Activated T-helper 2 cell treated with anti-CD3 and anti-CD28 coated beads, Interferon-gamma antibody, Interleukin-2, Interleukin-4, amounts not matched to agents 10 μg/mL and 5 μg/mL and 100 μg/mL, durations not matched to agents 14 hours and 24 hours and 36 hours (primary cell): ENCODE measurements around the gene PEX6. TPM values are rescaled to one million over a fixed set of nuclear protein-coding genes. Genes with fewer than 3 reads are reported as not detected.
"Not testable (repeated sequence)": the region's sequence is repeated elsewhere in the genome, so short reads cannot be mapped to it uniquely, and the experiment has no call there.

Source experiments
- DNase-seq: peaks from one replicate; pipeline ENCODE4 v3.0.0; 2021; ENCODE audit warnings: low spot score
- H3K27ac Mint-ChIP-seq: one replicate; pipeline ENCODE4 v1.8.0; 2021; ENCODE audit warnings: mixed read lengths
- H3K27me3 Mint-ChIP-seq: one replicate; pipeline ENCODE4 v1.8.0; 2021; ENCODE audit warnings: low read depth, mixed read lengths
- H3K36me3 Mint-ChIP-seq: one replicate; pipeline ENCODE4 v1.8.0; 2021; ENCODE audit warnings: low read depth, mixed read lengths
- H3K4me1 Mint-ChIP-seq: one replicate; pipeline ENCODE4 v1.8.0; 2021; ENCODE audit warnings: low read depth, mixed read lengths
- H3K4me3 Mint-ChIP-seq: one replicate; pipeline ENCODE4 v1.8.0; 2021; ENCODE audit warnings: low read depth, mild to moderate bottlenecking, moderate library complexity, mixed read lengths
- H3K9me3 Mint-ChIP-seq: one replicate; pipeline ENCODE4 v1.8.0; 2021; ENCODE audit warnings: mixed read lengths
- intact Hi-C: fragments of 100-400 bp; cut with micrococcal nuclease; formaldehyde crosslinking; loops from one replicate; pipeline ENCODE4 v1.15.1; 2023
- total RNA-seq: library from RNA; stranded (reverse); gene quantifications from 2 replicates; pipeline ENCODE4 v1.2.3, GENCODE V29; 2022

Gene PEX6
- total RNA-seq, 1 donor from 2014 or later = 26.0 TPM

DNA sequence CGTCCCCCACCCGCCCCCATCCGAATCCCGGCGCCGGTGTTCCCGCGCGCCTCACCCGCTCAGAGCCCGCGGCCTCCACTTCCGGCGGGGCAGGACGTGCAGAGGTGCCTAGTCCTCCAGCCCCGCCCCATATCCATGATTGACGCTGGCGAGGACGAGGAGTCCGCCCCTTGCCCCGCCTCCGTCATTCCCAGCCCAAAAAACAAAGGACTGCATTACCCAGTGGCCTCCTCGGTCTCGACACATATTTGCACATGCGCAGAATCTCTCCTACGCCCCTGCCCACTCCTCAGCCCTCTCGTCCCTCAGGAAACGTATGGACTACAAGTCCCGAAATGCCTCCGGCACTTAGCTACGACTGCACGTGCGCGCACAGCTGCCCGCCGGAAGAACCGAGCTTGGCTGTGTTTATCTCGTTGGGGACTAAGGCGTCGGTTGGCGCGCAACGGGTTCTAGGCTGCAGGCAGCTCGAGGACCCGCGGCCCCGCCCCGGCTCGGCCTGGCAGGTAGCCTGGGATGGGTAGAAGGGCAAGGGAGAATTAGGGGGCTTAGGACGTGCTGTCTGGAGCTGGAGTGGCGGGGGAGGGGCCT, 35.0 kb upstream of the PEX6 start, which contains the start of the genes KLHDC3 and MEA1:
Gene KLHDC3, plus strand, starts transcription at position 407 of the 591 bp plus-strand sequence. CDS start 2,944 bp downstream, outside the sequence.
Gene MEA1, minus strand, starts transcription at position 104 of the 591 bp plus-strand sequence. CDS start 133 bp downstream, outside the sequence.
- peak within 1 kb of the TSS; percentile 96 for H3K4me3 Mint-ChIP-seq
- peaks cover 67% of the 10 kb centered on the region for H3K36me3 Mint-ChIP-seq
- intact Hi-C loops = loop anchor here (1.0 to 2.0 kb wide), 6 partner anchors 35 to 268 kb away; partner anchors contain the start of genes CNPY3, KLC4, MRPL2 and PEX6
- H3K9me3 Mint-ChIP-seq = no peaks in the 10 kb centered on the region
- H3K27me3 Mint-ChIP-seq = no peaks in the 10 kb centered on the region
- peak within 1 kb of the TSS; percentile 74 for H3K27ac Mint-ChIP-seq
- peak; percentile 99 for DNase-seq
- peaks cover 35% of the 10 kb centered on the region for H3K4me1 Mint-ChIP-seq

DNA sequence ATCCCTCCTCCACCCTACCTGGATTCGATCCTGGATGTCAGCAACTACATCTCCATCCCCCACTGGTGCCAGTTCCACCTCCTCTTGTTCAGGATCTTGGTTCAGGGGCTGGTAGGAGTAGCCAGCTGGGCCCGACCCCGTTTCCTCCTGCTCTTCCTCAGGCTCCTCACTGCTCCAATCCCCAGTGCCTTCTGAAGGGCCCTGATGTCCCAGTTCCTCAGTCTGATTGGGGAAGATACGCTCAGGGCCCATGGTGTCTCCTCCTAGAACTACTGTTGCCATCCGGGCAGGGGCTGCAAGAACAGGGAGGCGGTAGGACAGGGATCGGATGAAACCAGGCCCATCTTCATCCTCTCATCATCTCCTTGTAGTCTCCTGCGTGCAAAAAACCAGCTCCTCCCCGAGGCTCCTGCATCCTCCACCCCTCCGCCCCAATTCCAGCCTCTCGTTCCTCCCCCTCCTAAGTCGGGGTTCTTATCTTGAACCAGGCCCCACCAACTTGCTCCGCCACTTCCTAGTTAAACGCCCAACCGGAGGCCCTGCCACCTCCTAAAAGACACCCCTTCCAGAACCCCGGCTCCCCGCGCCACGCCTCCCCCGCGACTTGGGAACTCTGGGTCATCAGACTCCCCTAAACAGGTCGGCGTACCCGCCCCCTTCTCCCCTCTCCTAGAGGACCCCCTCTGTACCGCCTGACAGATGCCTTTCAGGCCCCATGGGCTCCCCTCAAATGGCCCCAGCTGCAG, 34.3 kb upstream of the PEX6 start:
- Mint-ChIP-seq H3K9me3 (no peaks in the 10 kb centered on the region), H3K4me1 (peaks cover 35% of the 10 kb centered on the region), H3K27ac (peak overlapping the region; percentile 74), H3K27me3 (no peaks in the 10 kb centered on the region), H3K4me3 (peak overlapping the region; percentile 96), H3K36me3 (peaks cover 67% of the 10 kb centered on the region)
- DNase-seq = no peak
- intact Hi-C loops = loop anchor here (1.0 to 2.0 kb wide), 2 partner anchors 34 to 158 kb away; partner anchors contain the start of genes PEX6 and SRF

DNA sequence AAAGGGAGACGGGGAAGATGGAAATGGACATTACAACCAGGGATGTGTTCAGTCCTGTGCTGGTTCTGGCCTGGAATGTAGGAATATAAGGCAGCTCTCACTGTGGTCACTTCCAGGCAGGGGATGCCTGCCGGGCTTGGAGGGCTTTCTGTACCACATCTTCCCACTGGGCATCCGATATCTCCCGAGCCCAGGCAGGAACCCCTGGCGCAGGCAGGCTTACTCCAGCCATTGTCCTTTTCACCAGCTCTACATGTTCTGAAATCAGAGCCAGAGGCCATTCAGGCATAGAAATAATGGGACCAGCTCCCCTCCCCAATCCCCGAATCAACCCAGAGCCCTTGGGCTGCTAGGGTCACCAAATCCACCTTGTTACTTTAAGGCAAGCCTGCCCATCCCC, 33.4 kb upstream of the PEX6 start:
- no peaks in the 10 kb centered on the region for H3K9me3 Mint-ChIP-seq
- intact Hi-C loops = loop anchor here (2.0 kb wide), 1 partner anchor 158 kb away; the partner anchor contains the start of gene SRF
- H3K36me3 Mint-ChIP-seq = peaks cover 67% of the 10 kb centered on the region
- H3K27ac Mint-ChIP-seq = peak overlapping the region; percentile 18
- H3K4me1 Mint-ChIP-seq = peaks cover 35% of the 10 kb centered on the region
- no peaks in the 10 kb centered on the region for H3K27me3 Mint-ChIP-seq
- H3K4me3 Mint-ChIP-seq = peak overlapping the region; percentile 96
- no peak for DNase-seq

DNA sequence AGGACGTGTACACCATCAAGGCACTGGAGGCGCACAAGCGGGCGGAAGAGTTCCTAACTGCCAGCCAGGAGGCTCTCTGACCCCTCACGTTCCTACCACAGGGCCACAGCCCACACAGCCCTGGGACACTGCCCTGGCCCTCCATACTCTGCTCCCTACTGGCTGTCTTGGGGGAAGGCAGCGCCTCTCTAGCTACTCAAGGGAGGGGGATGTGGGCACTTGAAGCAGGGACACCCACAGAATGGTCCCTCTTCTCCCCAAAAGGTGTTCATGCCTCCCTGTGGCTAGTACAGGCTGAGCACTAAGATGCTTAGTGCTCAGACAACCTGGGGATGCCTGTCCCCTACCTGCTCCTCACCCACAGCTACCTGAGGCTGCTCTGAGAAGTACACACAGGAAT, 32.2 kb upstream of the PEX6 start:
- H3K4me1 Mint-ChIP-seq = peaks cover 34% of the 10 kb centered on the region
- intact Hi-C loops = no loop called here
- H3K9me3 Mint-ChIP-seq = no peaks in the 10 kb centered on the region
- DNase-seq = no peak
- no peak overlapping the region for H3K4me3 Mint-ChIP-seq
- H3K27me3 Mint-ChIP-seq = no peaks in the 10 kb centered on the region
- H3K27ac Mint-ChIP-seq = no peak overlapping the region
- peaks cover 72% of the 10 kb centered on the region for H3K36me3 Mint-ChIP-seq

DNA sequence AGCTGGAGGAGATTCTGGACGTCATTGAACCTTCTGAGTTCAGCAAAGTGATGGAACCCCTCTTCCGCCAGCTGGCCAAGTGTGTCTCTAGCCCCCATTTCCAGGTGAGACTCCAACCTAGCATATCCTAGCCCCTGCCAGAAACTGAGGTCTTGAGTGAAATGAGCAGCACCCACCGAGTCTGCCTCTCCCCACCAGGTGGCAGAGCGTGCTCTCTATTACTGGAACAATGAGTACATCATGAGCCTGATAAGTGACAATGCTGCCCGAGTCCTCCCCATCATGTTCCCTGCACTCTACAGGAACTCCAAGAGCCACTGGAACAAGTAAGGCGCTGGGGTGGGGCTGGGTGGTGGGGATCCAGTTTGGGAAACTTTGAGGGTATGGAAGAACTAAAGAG, 30.1 kb upstream of the PEX6 start:
- no peak for DNase-seq
- Mint-ChIP-seq H3K27ac (no peak overlapping the region), H3K4me1 (peaks cover 22% of the 10 kb centered on the region), H3K27me3 (no peaks in the 10 kb centered on the region), H3K4me3 (no peak overlapping the region), H3K36me3 (peaks cover 73% of the 10 kb centered on the region), H3K9me3 (no peaks in the 10 kb centered on the region)
- intact Hi-C loops = loop anchor here (1.0 kb wide), 1 partner anchor 134 kb away; no protein-coding TSS in a partner anchor

DNA sequence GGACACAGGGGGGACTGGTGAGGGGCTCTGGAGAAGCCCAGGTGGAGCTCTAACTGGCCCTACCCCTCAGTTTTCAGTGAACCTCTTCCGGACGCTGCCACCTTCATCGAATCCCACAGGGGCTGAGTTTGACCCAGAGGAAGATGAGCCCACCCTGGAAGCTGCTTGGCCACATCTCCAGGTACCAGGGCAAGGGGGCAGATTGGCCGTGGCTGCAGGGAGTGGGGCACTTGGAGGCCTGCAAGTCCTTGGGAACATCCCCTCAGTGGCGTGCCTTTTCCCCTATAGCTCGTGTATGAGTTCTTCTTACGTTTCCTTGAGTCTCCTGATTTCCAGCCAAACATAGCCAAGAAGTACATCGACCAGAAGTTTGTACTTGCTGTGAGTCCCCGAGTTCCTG, 28.1 kb upstream of the PEX6 start:
- H3K9me3 Mint-ChIP-seq = no peaks in the 10 kb centered on the region
- H3K36me3 Mint-ChIP-seq = peaks cover 57% of the 10 kb centered on the region
- DNase-seq = no peak
- H3K27ac Mint-ChIP-seq = no peak overlapping the region
- no peaks in the 10 kb centered on the region for H3K27me3 Mint-ChIP-seq
- no peak overlapping the region for H3K4me3 Mint-ChIP-seq
- peaks cover 5% of the 10 kb centered on the region for H3K4me1 Mint-ChIP-seq
- intact Hi-C loops = no loop called here

DNA sequence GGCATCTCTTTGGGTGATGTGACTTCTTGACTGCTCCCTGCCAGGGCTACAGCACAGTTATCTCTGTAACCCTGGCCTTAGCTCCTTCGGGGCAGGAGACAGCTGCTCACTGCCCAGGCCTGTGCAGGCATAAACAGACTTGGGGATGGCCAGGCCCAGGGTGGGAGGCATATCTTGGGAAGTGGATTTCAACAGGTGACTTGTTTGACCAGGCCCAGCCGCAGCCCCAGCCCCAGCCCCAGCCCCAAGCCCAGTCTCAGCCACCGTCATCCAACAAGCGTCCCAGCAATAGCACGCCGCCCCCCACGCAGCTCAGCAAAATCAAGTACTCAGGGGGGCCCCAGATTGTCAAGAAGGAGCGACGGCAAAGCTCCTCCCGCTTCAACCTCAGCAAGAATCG, 27.3 kb upstream of the PEX6 start:
- Mint-ChIP-seq H3K4me3 (no peak overlapping the region), H3K27ac (no peak overlapping the region), H3K9me3 (no peaks in the 10 kb centered on the region), H3K36me3 (peaks cover 50% of the 10 kb centered on the region), H3K4me1 (no peaks in the 10 kb centered on the region), H3K27me3 (no peaks in the 10 kb centered on the region)
- intact Hi-C loops = no loop called here
- DNase-seq = no peak

DNA sequence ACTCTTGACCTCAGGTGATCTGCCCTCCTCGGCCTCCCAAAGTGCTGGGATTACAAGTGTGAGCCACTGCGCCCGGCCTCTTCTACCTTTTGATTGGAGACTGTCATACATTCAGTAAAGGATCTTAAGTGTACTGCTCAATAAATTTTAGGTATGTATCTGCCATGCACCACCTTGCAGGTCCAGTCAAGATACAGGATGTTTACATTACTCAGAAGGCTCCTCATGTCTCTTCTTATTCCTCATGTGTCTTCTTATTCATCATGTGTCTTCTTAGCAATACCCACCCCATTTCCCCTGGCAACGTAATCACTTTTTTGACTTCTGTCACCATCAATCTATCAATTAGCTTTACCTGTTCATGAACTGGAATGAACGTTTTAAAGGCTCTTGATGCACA, 26.9 kb upstream of the PEX6 start:
- no peak overlapping the region for H3K27ac Mint-ChIP-seq
- intact Hi-C loops = no loop called here

DNA sequence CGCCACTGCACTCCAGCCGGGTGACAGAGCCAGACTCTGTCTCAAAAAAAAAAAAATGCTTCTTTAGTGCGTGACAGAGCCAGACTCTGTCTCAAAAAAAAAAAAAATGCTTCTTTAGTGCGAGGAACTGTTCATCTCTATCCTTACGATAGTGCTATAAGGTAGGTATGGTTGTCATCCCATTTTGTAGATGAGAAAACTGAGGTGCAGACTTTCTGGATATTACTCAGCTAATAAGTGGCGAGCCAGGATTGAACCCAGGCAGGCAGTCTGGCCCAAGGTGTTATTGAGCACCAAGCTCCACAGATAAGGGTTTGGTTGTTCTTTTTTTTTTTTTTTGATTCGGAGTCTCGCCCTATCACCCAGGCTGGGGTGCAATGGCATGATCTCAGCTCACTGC, 22.9 kb upstream of the PEX6 start:
- no peaks in the 10 kb centered on the region for H3K27me3 Mint-ChIP-seq

More for the DNA sequence above, 26.9 kb upstream of the PEX6 start:
- Mint-ChIP-seq H3K27me3 (no peaks in the 10 kb centered on the region), H3K4me1 (no peaks in the 10 kb centered on the region), H3K4me3 (no peak overlapping the region), H3K36me3 (peaks cover 46% of the 10 kb centered on the region), H3K9me3 (no peaks in the 10 kb centered on the region)
- no peak for DNase-seq

DNA sequence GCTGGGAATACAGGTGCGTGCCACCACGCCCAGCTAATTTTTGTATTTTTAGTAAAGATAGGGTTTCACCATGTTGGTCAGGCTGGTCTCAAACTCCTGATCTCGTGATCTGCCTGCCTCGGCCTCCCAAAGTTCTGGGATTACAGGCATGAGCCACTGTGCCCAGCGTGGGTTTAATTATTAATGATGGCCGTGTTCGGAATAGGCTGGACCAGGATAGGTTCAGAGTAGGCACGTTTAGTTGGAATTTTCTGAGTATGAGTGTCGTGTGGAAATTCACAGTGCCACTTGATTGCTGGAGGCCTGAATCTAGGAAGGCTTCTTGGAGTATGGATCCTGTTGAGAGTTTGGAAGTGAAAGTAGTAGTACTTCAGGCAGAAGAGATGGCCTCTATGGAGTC, 19.2 kb upstream of the PEX6 start:
- H3K27me3 Mint-ChIP-seq, H3K4me3 Mint-ChIP-seq, H3K27ac Mint-ChIP-seq, DNase-seq, H3K4me1 Mint-ChIP-seq, H3K9me3 Mint-ChIP-seq, intact Hi-C loops: not testable (repeated sequence)
- peaks cover 14% of the 10 kb centered on the region for H3K36me3 Mint-ChIP-seq

More for the DNA sequence above, 22.9 kb upstream of the PEX6 start:
- intact Hi-C loops = no loop called here
- no peaks in the 10 kb centered on the region for H3K9me3 Mint-ChIP-seq
- peaks cover 18% of the 10 kb centered on the region for H3K36me3 Mint-ChIP-seq
- H3K4me3 Mint-ChIP-seq = no peak overlapping the region
- H3K27ac Mint-ChIP-seq = no peak overlapping the region
- DNase-seq = no peak
- H3K4me1 Mint-ChIP-seq = no peaks in the 10 kb centered on the region

DNA sequence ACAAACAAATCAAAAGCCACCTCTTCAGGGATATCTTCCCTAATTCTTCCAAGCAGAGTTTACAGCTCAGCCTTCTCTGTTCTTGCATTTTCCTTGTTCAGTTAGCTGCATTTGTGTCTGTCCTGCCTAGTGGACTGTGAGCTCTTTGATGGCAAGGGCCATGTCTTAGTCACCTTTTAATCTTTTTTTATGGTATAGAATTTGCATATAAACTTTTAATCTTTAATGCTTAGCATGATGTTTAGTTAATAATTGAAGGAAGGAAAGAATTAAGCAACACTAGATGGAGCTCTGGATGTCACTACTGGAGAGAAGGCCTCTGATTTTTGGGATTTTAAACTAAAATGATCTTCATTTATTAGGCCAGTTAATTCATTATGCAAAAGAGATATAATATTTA, 17.5 kb upstream of the PEX6 start:
- Mint-ChIP-seq H3K4me3 (no peak overlapping the region), H3K4me1 (peaks cover 6% of the 10 kb centered on the region), H3K36me3 (peaks cover 13% of the 10 kb centered on the region), H3K9me3 (no peaks in the 10 kb centered on the region), H3K27ac (no peak overlapping the region), H3K27me3 (no peaks in the 10 kb centered on the region)
- intact Hi-C loops = no loop called here
- DNase-seq = no peak

DNA sequence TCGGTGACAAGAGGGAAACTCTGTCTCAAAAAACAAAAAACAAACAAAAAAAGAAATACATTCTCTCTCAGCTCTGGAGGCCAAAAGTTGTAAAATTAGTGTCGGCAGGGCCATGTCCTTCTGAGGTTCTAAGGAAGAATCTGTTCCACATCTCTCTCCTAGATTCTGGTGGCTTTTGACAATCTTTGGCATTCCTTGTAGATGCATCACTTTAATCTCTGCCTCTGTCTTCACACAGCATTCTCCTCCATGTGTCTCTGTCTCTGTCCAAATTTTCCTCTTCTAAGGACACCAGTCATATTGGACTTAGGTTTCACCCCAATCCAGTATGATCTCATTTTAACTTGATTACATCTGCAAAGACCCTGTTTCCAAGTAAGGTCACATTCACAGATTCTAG, 14.5 kb upstream of the PEX6 start:
- H3K27ac Mint-ChIP-seq = peak overlapping the region; percentile 11
- DNase-seq = no peak
- H3K27me3 Mint-ChIP-seq = no peaks in the 10 kb centered on the region
- H3K36me3 Mint-ChIP-seq = peaks cover 31% of the 10 kb centered on the region
- H3K4me1 Mint-ChIP-seq = peaks cover 7% of the 10 kb centered on the region
- H3K4me3 Mint-ChIP-seq = no peak overlapping the region
- intact Hi-C loops = no loop called here
- H3K9me3 Mint-ChIP-seq = no peaks in the 10 kb centered on the region

DNA sequence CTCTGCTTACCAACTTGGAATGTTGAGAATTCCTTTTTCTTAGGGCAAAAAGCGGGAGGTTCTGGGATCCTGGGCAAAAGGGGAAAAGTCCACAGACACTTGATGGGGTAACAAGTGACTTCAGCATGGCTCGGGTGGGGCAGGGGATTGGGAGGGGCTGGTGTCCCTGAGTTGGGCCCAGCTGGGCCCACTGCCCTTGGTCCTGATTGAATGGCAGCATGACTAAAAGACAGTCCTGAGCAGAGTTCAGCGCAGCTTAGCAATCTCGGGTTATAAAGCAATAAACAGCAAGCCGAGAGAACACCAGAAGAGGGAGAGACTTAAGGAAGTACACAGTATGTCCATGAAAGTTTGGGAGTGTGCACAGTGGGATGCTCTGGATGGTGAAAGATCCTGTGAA, 10.9 kb upstream of the PEX6 start:
- no peak overlapping the region for H3K4me3 Mint-ChIP-seq
- intact Hi-C loops = no loop called here
- H3K36me3 Mint-ChIP-seq = peaks cover 50% of the 10 kb centered on the region
- H3K9me3 Mint-ChIP-seq = no peaks in the 10 kb centered on the region
- H3K4me1 Mint-ChIP-seq = peaks cover 33% of the 10 kb centered on the region
- no peak overlapping the region for H3K27ac Mint-ChIP-seq
- DNase-seq = no peak
- no peaks in the 10 kb centered on the region for H3K27me3 Mint-ChIP-seq
